HepG2 (cell line): Measurements from ENCODE around the gene OVCH2. TPM values are rescaled to one million over a fixed set of nuclear protein-coding genes. Genes with fewer than 3 reads are reported as not detected.

Experiments
- CBFB ChIP-seq: sonication (generic); formaldehyde crosslinking; IDR thresholded peaks from 2 replicates; pipeline ENCODE4 v1.4.0; 2020; ENCODE audit warnings: missing genetic modification reagents
- ETV6 ChIP-seq: sonication (generic); formaldehyde crosslinking; conservative IDR thresholded peaks from 2 replicates; pipeline ENCODE4 v1.4.0; 2020; ENCODE audit warnings: missing genetic modification reagents
- FOSL2 ChIP-seq: sonication (generic); formaldehyde crosslinking; IDR thresholded peaks from 2 replicates; pipeline ENCODE4 v1.4.0; 2020; ENCODE audit warnings: missing genetic modification reagents
- GABPA ChIP-seq, 2 experiments: IDR thresholded peaks; 2 replicates each; pipeline ENCODE4 v1.6.1; 2011 to 2016; ENCODE audit warnings: low read depth in 2 of 2, low read length in 1 of 2, missing biosample characterization in 1 of 2, missing genetic modification characterization in 1 of 2
- HDAC1 ChIP-seq: sonication (generic); formaldehyde crosslinking; IDR thresholded peaks from 2 replicates; pipeline ENCODE4 v1.5.1; 2020; ENCODE audit warnings: mild to moderate bottlenecking, missing genetic modification reagents
- HES4 ChIP-seq: sonication (generic); formaldehyde crosslinking; IDR thresholded peaks from 2 replicates; pipeline ENCODE4 v1.9.0; 2021; ENCODE audit warnings: mild to moderate bottlenecking, missing genetic modification reagents, borderline replicate concordance
- HMGXB4 ChIP-seq, 2 experiments: sonication (generic) in 1 of 2; formaldehyde crosslinking in 1 of 2; IDR thresholded peaks; 2 replicates each; pipeline versions ENCODE4 v1.4.0 to v1.6.1; 2018 to 2020; ENCODE audit warnings: missing genetic modification reagents in 2 of 2, borderline replicate concordance in 1 of 2, low read depth in 1 of 2, mild to moderate bottlenecking in 1 of 2, missing biosample characterization in 1 of 2
- KDM3A ChIP-seq: IDR thresholded peaks from 2 replicates; pipeline ENCODE4 v1.6.1; 2018; ENCODE audit warnings: low read depth, missing compliant biosample characterization
- KLF12 ChIP-seq: sonication (generic); formaldehyde crosslinking; IDR thresholded peaks from 2 replicates; pipeline ENCODE4 v1.4.0; 2020; ENCODE audit warnings: missing genetic modification reagents, borderline replicate concordance
- KLF6 ChIP-seq: IDR thresholded peaks from 2 replicates; pipeline ENCODE4 v1.8.0; 2016; ENCODE audit warnings: missing biosample characterization, missing genetic modification reagents
- LBX2 ChIP-seq: sonication (generic); formaldehyde crosslinking; IDR thresholded peaks from 2 replicates; pipeline ENCODE4 v1.5.0; 2020; ENCODE audit warnings: missing genetic modification reagents, mild to moderate bottlenecking, borderline replicate concordance
- MAX ChIP-seq: IDR thresholded peaks from 2 replicates; pipeline ENCODE4 v1.6.1; 2012; ENCODE audit warnings: inconsistent platforms
- MED1 ChIP-seq: sonication (generic); formaldehyde crosslinking; IDR thresholded peaks from 2 replicates; pipeline ENCODE4 v1.4.0; 2020; ENCODE audit warnings: missing genetic modification reagents
- MXD1 ChIP-seq: sonication (generic); formaldehyde crosslinking; IDR thresholded peaks from 2 replicates; pipeline ENCODE4 v1.4.0; 2020; ENCODE audit warnings: mild to moderate bottlenecking, missing genetic modification reagents
- SALL1 ChIP-seq: sonication (generic); formaldehyde crosslinking; IDR thresholded peaks from 2 replicates; pipeline ENCODE4 v1.8.0; 2022; ENCODE audit warnings: mild to moderate bottlenecking, missing genetic modification reagents
- SAP130 ChIP-seq: IDR thresholded peaks from 2 replicates; pipeline ENCODE4 v1.6.1; 2016; ENCODE audit warnings: low read depth
- SATB2 ChIP-seq: sonication (generic); formaldehyde crosslinking; IDR thresholded peaks from 2 replicates; pipeline ENCODE4 v1.5.0; 2020; ENCODE audit warnings: missing genetic modification reagents
- SMC3 ChIP-seq: IDR thresholded peaks from 2 replicates; pipeline ENCODE4 v1.6.1; 2011; ENCODE audit warnings: low read length, improper control_type of control experiment
- SRY ChIP-seq: sonication (generic); formaldehyde crosslinking; IDR thresholded peaks from 2 replicates; pipeline ENCODE4 v1.8.0; 2022; ENCODE audit warnings: mild to moderate bottlenecking, missing genetic modification reagents
- TBL1XR1 ChIP-seq: fragments of 150-350 bp; IDR thresholded peaks from 2 replicates; pipeline ENCODE4 v1.6.1; 2014; ENCODE audit warnings: borderline replicate concordance, low read length; ENCODE audit not compliant: partially characterized antibody
- TBP ChIP-seq: sonication (generic); formaldehyde crosslinking; IDR thresholded peaks from 2 replicates; pipeline ENCODE4 v1.5.0; 2020; ENCODE audit warnings: missing genetic modification reagents
- THYN1 ChIP-seq: sonication (generic); formaldehyde crosslinking; IDR thresholded peaks from 2 replicates; pipeline ENCODE4 v1.8.1; 2023; ENCODE audit warnings: low read depth, mild to moderate bottlenecking, moderate library complexity, missing genetic modification reagents, borderline replicate concordance
- ZFY ChIP-seq: sonication (generic); formaldehyde crosslinking; IDR thresholded peaks from 2 replicates; pipeline ENCODE4 v1.4.0; 2020; ENCODE audit warnings: missing genetic modification reagents
- ZKSCAN8 ChIP-seq: IDR thresholded peaks from 2 replicates; pipeline ENCODE4 v1.6.1; 2016; ENCODE audit warnings: borderline replicate concordance, missing genetic modification reagents, missing compliant biosample characterization
- ZNF160 ChIP-seq: sonication (generic); formaldehyde crosslinking; IDR thresholded peaks from 2 replicates; pipeline ENCODE4 v1.8.0; 2022; ENCODE audit warnings: mild to moderate bottlenecking, inconsistent platforms, missing genetic modification reagents
- ZNF256 ChIP-seq: sonication (generic); formaldehyde crosslinking; conservative IDR thresholded peaks from 2 replicates; pipeline ENCODE4 v1.4.0; 2020; ENCODE audit warnings: missing genetic modification reagents
- ZNF296 ChIP-seq: sonication (generic); formaldehyde crosslinking; conservative IDR thresholded peaks from 2 replicates; pipeline ENCODE4 v1.5.0; 2020; ENCODE audit warnings: mild to moderate bottlenecking, missing genetic modification reagents
- ZNF552 ChIP-seq: sonication (generic); formaldehyde crosslinking; IDR thresholded peaks from 2 replicates; pipeline ENCODE4 v1.9.0; 2022; ENCODE audit warnings: missing genetic modification reagents, mild to moderate bottlenecking, borderline replicate concordance
- ZNF674 ChIP-seq: sonication (generic); formaldehyde crosslinking; IDR thresholded peaks from 2 replicates; pipeline ENCODE4 v1.5.0; 2020; ENCODE audit warnings: low read depth, mild to moderate bottlenecking, missing genetic modification reagents
- ZNF7 ChIP-seq: IDR thresholded peaks from 2 replicates; pipeline ENCODE4 v1.6.1; 2016; ENCODE audit warnings: missing biosample characterization, missing genetic modification reagents
- polyA plus RNA-seq, 8 experiments: library from polyadenylated mRNA; depleted of rRNA in 3 of 8; stranded (reverse) in 7 of 8; unstranded in 1 of 8; fragments of >200 nt; fragmentation: Illumina TruSeq in 4 of 8; extraction: Trizol in 4 of 8; gene quantifications; 2 replicates each; pipeline versions ENCODE4 v1.2.1 to v1.2.3, GENCODE V29; 2011 to 2016; ENCODE audit warnings: low read depth in 4 of 8, missing spikeins in 1 of 8, mixed read lengths in 1 of 8; ENCODE audit not compliant: insufficient read depth in 1 of 8
- total RNA-seq, 5 experiments: library from RNA; depleted of rRNA; stranded (reverse); fragments of >200 nt; fragmentation: Illumina TruSeq; extraction: Trizol; gene quantifications; 2 replicates each; pipeline ENCODE4 v1.2.3, GENCODE V29; 2016; ENCODE audit warnings: low read depth in 1 of 5

The OVCH2 gene
- total and polyA plus RNA-seq, 2 of the 13 experiments (the other 11 are each of a cell fraction or from before 2014, with no cell fraction given) = not detected

- no peak for TF ChIP-seq ZNF552 (CRISPR knock-in tag)
- TF ChIP-seq TBL1XR1 = no peak
- no peak for TF ChIP-seq KLF6 (CRISPR knock-in tag)
- 0 out of 4 replicates have a peak, but pooled peaks of 1 of the 2 experiments have one; percentile 27 for TF ChIP-seq HMGXB4 (CRISPR knock-in tag; IDR thresholded peaks at IDR 0.05; ENCODE audit: borderline replicate concordance in 1 of 2, low read depth in 1 of 2)
- TF ChIP-seq ZNF296 (CRISPR knock-in tag) = no peak
- no peak for TF ChIP-seq CBFB (CRISPR knock-in tag)
- no peak for TF ChIP-seq SRY (CRISPR knock-in tag)
- peak; percentile 70 for TF ChIP-seq SMC3
- TF ChIP-seq THYN1 = no peak
- TF ChIP-seq FOSL2 (CRISPR knock-in tag) = peak; percentile 32; the same call in 1 of the 2 replicates
- TF ChIP-seq ZNF256 (CRISPR knock-in tag) = no peak
- TF ChIP-seq MXD1 = no peak
- peak; percentile 39; the same call in 1 of the 2 replicates for TF ChIP-seq ZFY (CRISPR knock-in tag)
- no peak for TF ChIP-seq ZNF160
- TF ChIP-seq GABPA (IDR thresholded peaks at IDR 0.05; ENCODE audit: low read depth, low read length) = no peak
- no peak for TF ChIP-seq GABPA (CRISPR knock-in tag; IDR thresholded peaks at IDR 0.05; ENCODE audit: low read depth)
- no peak for TF ChIP-seq ZNF7 (CRISPR knock-in tag)
- TF ChIP-seq KLF12 (CRISPR knock-in tag) = no peak
- TF ChIP-seq MAX = no peak
- no peak for TF ChIP-seq SATB2 (CRISPR knock-in tag)
- 0 out of 2 replicates have a peak, but pooled peaks have one; percentile 17 for TF ChIP-seq MED1 (CRISPR knock-in tag)
- peak; percentile 34; the same call in 1 of the 2 replicates for TF ChIP-seq SALL1 (CRISPR knock-in tag)
- no peak for TF ChIP-seq KDM3A (CRISPR knock-in tag)
- no peak for TF ChIP-seq ZNF674 (CRISPR knock-in tag)
- TF ChIP-seq HDAC1 = no peak
- TF ChIP-seq ZKSCAN8 (CRISPR knock-in tag) = no peak
- TF ChIP-seq HES4 = no peak
- no peak for TF ChIP-seq LBX2 (CRISPR knock-in tag)
- peak; percentile 27; the same call in 1 of the 2 replicates for TF ChIP-seq SAP130 (CRISPR knock-in tag)
- TF ChIP-seq TBP (CRISPR knock-in tag) = no peak
- 0 out of 2 replicates have a peak, but pooled peaks have one; percentile 19 for TF ChIP-seq ETV6
Observed at GRCh38 chr11:7657306-7658025, 48.8 kb downstream of the OVCH2 start (continued).
